Measurements from ENCODE around the gene ZFAND3.

- no peak for TF ChIP-seq CTCF (conservative IDR thresholded peaks at IDR 0.05 in 1 of 2, IDR thresholded peaks at IDR 0.05 in 1 of 2; ENCODE audit: low read depth in 1 of 2, low read length in 2 of 2)
- no peak for TF ChIP-seq EZH2 (IDR thresholded peaks at IDR 0.05; ENCODE audit: low read length, missing control alignments)
Measured at GRCh38 chr6:37850260-37850659, 30.7 kb downstream of the ZFAND3 start.

Data from fibroblast of lung (primary cell).